Nephron (organoid): ENCODE measurements around the gene UACA.
A peak's percentile ranks its signal among the peaks of the same experiment; 100 is the strongest.

Experiments used
- H3K27ac Mint-ChIP-seq, 3 experiments: 2 replicates each; pipeline ENCODE4 v1.8.0; 2020; ENCODE audit warnings: mixed read lengths in 3 of 3, mild to moderate bottlenecking in 2 of 3, moderate library complexity in 1 of 3
- H3K27me3 Mint-ChIP-seq: 2 replicates; pipeline ENCODE4 v1.8.0; 2021; ENCODE audit warnings: low read depth, mild to moderate bottlenecking, moderate library complexity, mixed read lengths
- H3K36me3 Mint-ChIP-seq: 2 replicates; pipeline ENCODE4 v1.8.0; 2020; ENCODE audit warnings: low read depth, mixed read lengths
- H3K4me1 Mint-ChIP-seq: 2 replicates; pipeline ENCODE4 v1.8.0; 2020; ENCODE audit warnings: mixed read lengths
- H3K4me3 Mint-ChIP-seq, 3 experiments: 2 replicates each; pipeline ENCODE4 v1.8.0; 2020; ENCODE audit warnings: mild to moderate bottlenecking in 3 of 3, mixed read lengths in 3 of 3, moderate library complexity in 2 of 3
- H3K9me3 Mint-ChIP-seq: 2 replicates; pipeline ENCODE4 v1.8.0; 2020; ENCODE audit warnings: mixed read lengths
- CTCF ChIP-seq, 3 experiments: fragments of 200-600 bp; sonication (generic); IDR thresholded peaks; one replicate each; pipeline ENCODE4 v1.5.0; 2021; ENCODE audit warnings: antibody characterized with exemption in 3 of 3; ENCODE audit not compliant: unreplicated experiment in 3 of 3

UACA gene

GRCh38 chr15:70715840-70716485, 47.4 kb downstream of the UACA start:
- H3K27ac Mint-ChIP-seq, result peak overlapping the region; percentile 86 to 95 (median 86)
- peaks cover 38% of the 10 kb centered on the region for H3K4me1 Mint-ChIP-seq
- H3K27me3 Mint-ChIP-seq, result no peaks in the 10 kb centered on the region
- no peak for TF ChIP-seq CTCF (IDR thresholded peaks at IDR 0.05; ENCODE audit: unreplicated experiment in 3 of 3)
- H3K4me3 Mint-ChIP-seq, result no peak overlapping the region
- no peaks in the 10 kb centered on the region for H3K9me3 Mint-ChIP-seq
- H3K36me3 Mint-ChIP-seq, result peaks cover 3% of the 10 kb centered on the region

- H3K9me3 Mint-ChIP-seq, result no peaks in the 10 kb centered on the region
- peak overlapping the region; percentile 86 to 95 (median 92) for H3K27ac Mint-ChIP-seq
- no peak for TF ChIP-seq CTCF (IDR thresholded peaks at IDR 0.05; ENCODE audit: unreplicated experiment in 3 of 3)
- H3K36me3 Mint-ChIP-seq, result no peaks in the 10 kb centered on the region
- peaks cover 42% of the 10 kb centered on the region for H3K4me1 Mint-ChIP-seq
- H3K27me3 Mint-ChIP-seq, result no peaks in the 10 kb centered on the region
- H3K4me3 Mint-ChIP-seq, result peak overlapping the region in 2 of 3 experiments; percentile 9 to 28
Observed at GRCh38 chr15:70714565-70714964, 48.8 kb downstream of the UACA start.

- Mint-ChIP-seq H3K4me1 (peaks cover 42% of the 10 kb centered on the region), H3K27ac (peak overlapping the region; percentile 86 to 95 (median 92)), H3K9me3 (no peaks in the 10 kb centered on the region), H3K36me3 (no peaks in the 10 kb centered on the region), H3K27me3 (no peaks in the 10 kb centered on the region), H3K4me3 (peak overlapping the region in 2 of 3 experiments; percentile 0 to 35)
- TF ChIP-seq CTCF (IDR thresholded peaks at IDR 0.05; ENCODE audit: unreplicated experiment in 3 of 3), result no peak
Observed at GRCh38 chr15:70714015-70714414, 49.3 kb downstream of the UACA start.

- no peaks in the 10 kb centered on the region for H3K9me3 Mint-ChIP-seq
- H3K27ac Mint-ChIP-seq, result peak overlapping the region in 2 of 3 experiments; percentile 30 to 86
- H3K27me3 Mint-ChIP-seq, result no peaks in the 10 kb centered on the region
- peaks cover 38% of the 10 kb centered on the region for H3K4me1 Mint-ChIP-seq
- no peak overlapping the region for H3K4me3 Mint-ChIP-seq
- no peaks in the 10 kb centered on the region for H3K36me3 Mint-ChIP-seq
- no peak for TF ChIP-seq CTCF (IDR thresholded peaks at IDR 0.05; ENCODE audit: unreplicated experiment in 3 of 3)
Observed at GRCh38 chr15:70712271-70712670, 51.1 kb downstream of the UACA start.

- peak overlapping the region in 2 of 3 experiments; percentile 27 to 37 for H3K27ac Mint-ChIP-seq
- H3K36me3 Mint-ChIP-seq, result no peaks in the 10 kb centered on the region
- peaks cover 33% of the 10 kb centered on the region for H3K4me1 Mint-ChIP-seq
- no peak overlapping the region for H3K4me3 Mint-ChIP-seq
- no peaks in the 10 kb centered on the region for H3K27me3 Mint-ChIP-seq
- H3K9me3 Mint-ChIP-seq, result peaks cover 4% of the 10 kb centered on the region
- no peak for TF ChIP-seq CTCF (IDR thresholded peaks at IDR 0.05; ENCODE audit: unreplicated experiment in 3 of 3)
Observed at GRCh38 chr15:70710714-70711113, 52.6 kb downstream of the UACA start.

GRCh38 chr15:70708839-70709238, 54.5 kb downstream of the UACA start:
- H3K4me3 Mint-ChIP-seq, result no peak overlapping the region
- H3K36me3 Mint-ChIP-seq, result no peaks in the 10 kb centered on the region
- peaks cover 4% of the 10 kb centered on the region for H3K9me3 Mint-ChIP-seq
- TF ChIP-seq CTCF (IDR thresholded peaks at IDR 0.05; ENCODE audit: unreplicated experiment in 3 of 3), result no peak
- peaks cover 24% of the 10 kb centered on the region for H3K4me1 Mint-ChIP-seq
- H3K27ac Mint-ChIP-seq, result no peak overlapping the region
- H3K27me3 Mint-ChIP-seq, result no peaks in the 10 kb centered on the region
